NCI-H1694 (cell line): Measurements from ENCODE around the gene ERICH4.

Source experiments
- DNase-seq: peaks from one replicate; lab custom pipeline; 2025; lab: John Stamatoyannopoulos, UW

The ERICH4 gene

DNA sequence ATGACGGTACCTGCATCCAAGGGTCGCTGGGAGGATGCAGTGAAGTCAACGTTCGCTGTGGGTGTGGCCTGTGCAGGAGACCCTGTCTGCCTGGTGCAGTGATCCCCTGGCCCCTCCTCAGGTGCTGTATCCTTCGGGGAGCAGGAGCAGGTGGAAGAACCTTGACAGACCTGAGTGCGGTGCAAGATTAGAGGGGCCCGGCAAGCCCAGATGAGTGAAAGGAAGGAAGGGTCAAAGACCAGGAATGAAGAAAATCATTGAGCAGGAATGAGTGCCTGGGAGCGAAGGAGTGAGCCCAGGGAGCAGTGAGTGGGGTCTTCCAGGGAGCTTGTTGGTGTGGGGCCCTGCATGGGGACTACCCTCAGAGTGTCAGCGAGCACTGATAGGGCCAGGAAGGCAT, 28.5 kb upstream of the ERICH4 start:
- DNase-seq, result no peak

- no peak for DNase-seq
Observed at GRCh38 chr19:41415154-41415571, 27.8 kb upstream of the ERICH4 start.

GRCh38 chr19:41416194-41416674, 26.7 kb upstream of the ERICH4 start:
- no peak for DNase-seq

DNA sequence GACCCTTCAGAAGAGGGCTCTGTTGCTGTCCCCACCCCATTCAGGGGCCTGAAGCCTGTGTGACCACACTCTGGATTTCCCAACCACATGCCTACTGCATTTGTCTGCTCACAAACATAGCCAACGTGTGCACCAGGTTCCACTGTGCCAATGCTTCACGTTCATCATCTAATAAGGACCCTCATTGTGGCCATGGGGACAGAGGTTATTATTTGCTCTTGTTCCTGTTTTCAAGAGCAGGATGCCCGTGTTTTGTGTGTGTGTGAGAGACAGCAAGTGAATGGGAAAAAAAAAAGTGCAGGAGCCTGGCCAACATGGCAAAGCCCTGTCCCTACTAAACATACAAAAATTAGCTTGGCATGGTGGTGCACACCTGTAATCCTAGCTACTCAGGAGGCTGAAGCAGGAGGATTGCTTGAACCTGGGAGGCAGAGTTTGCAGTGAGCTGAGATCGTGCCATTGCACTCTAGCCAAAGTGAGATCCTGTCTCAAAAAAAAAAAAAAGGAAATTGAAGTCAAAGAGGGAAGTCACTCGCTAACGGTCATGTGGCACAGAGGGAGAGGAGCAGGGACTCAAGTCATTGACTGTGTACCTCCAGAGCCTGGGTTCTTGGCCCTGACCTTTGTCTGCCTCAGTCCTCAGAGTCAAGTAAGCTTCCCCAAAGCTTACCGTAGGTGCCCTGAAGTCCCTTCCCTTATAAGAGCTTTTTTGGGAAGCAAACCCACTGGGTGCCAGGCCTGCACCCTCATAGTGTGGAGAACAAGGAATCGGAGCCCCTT, 22.7 kb upstream of the ERICH4 start:
- no peak for DNase-seq

GRCh38 chr19:41421314-41421713, 21.6 kb upstream of the ERICH4 start:
- no peak for DNase-seq

DNA sequence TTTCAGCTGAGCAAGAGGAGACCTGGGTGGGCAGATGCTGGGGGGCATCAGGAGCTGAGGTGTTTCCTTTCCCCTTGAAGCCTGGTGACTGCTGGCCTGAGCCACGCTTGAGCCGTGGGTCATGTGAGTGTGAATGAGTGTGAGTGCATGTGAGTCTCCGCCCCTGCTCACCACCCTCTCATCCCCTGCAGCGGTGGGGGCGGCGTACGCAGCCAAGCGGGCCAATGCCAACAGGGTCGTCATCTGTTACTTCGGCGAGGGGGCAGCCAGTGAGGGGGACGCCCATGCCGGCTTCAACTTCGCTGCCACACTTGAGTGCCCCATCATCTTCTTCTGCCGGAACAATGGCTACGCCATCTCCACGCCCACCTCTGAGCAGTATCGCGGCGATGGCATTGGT, 21.0 kb upstream of the ERICH4 start:
- DNase-seq, result no peak

DNA sequence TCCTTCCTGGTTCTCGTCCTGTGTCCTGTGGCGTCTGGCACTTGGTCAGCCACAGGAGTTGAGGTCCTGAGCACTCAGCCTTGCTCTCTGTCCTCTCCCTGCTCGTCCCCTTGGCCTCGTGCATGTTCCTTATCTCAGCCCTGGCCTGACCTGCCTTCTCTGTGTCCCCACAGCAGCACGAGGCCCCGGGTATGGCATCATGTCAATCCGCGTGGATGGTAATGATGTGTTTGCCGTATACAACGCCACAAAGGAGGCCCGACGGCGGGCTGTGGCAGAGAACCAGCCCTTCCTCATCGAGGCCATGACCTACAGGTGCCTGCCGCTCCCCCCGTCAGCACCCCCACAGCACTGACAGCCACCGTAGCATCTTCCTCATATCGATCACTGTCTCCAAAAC, 20.5 kb upstream of the ERICH4 start:
- no peak for DNase-seq

GRCh38 chr19:41422955-41423354, 20.0 kb upstream of the ERICH4 start:
- no peak for DNase-seq

- DNase-seq, result no peak
Observed at GRCh38 chr19:41424335-41425173, 18.4 kb upstream of the ERICH4 start.

DNA sequence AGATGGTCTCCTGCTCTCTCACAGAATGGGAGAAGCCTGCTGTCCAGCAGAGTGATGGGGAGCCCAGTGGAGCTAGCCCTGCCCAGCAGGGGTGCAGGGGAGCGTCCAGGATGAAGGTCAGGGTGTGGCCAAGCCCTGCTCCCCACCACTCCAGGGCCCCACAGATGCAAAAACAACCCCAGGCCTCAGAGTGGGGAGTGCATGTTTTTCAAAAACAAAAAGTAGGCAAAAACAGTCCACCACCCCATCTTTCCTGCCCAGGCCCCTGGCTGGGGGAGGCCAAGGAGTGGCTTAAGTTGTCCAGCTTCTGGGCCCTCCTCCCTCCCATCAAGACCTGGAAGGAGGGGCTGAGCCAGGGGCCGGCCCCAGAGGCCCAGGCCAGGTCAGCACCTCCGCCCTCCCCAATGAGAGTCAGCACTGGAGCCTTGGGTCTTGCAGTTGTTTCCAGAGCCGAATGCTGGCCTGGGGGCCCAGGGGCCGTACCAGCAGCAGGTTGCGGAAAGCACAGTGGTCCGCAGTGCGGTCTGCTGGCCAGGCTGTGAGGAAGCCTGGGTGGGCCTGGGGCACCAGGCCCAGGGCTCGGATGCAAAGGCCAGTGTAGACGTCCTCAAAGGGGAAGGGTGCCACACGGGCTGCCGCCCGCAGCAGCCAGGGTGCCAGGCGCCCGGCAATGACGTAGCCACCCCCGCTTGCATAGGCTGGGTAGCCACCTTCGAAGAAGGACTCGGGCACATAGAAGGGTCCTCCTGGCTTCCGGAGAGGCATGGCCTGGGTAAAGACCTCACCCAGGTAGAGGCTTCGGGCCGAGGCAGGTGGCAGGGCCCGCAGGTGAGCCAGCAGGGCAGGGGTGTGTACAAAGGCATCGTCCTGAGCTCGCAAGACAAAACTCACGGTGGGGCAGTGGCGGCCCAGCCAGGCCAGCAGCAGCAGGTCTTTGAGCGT, 17.5 kb upstream of the ERICH4 start:
- no peak for DNase-seq

GRCh38 chr19:41426116-41426841, 16.7 kb upstream of the ERICH4 start:
- DNase-seq, result no peak

- DNase-seq, result peak; percentile 66
Observed at GRCh38 chr19:41426952-41427646, 15.9 kb upstream of the ERICH4 start, which contains the start of gene B3GNT8. Gene B3GNT8 (minus strand): TSS chr19:41427374. CDS start chr19:41426778, 596 bp downstream.

DNA sequence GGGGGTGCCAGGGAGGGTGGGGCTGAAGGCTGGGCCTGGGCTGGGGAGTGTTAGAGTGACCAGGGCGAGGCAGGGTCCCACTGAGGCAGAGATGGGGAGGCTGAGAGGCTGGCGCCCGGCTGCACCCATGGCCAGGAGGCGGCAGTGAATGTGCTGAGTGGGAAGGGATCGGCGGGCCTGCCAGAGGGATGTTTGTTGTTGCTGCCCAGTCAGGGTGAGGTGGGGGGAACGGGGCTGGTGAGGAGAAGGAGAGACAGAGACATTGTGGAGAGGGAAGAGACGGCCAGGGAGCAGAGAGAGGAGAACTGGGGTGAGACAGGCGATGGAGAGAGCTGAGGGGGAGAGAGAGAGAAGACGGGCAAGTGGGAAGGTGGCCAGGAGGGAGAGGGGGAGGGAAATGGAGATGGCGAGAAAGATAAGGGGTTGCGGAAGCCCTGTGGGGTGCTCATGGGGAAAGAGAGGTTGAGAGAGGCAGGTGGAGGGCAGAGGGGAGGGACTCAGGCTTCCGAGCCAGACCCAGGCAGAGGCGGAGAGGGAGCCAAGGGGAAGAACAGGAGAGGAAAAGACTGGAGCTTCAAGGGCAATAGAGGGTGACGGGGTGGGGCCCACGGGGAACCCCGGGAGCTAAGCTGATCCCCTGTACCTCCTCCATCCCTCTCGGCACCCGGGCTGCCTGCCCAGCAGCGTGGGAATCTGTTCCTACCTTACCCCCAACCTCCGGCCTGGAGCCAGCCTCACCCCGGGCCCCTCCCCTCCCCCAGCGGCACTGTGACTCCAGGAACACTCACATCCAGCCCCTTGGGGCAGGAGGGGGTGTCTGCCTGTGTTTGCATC, 15.1 kb upstream of the ERICH4 start:
- DNase-seq, result peak; percentile 39

- DNase-seq, result no peak
Observed at GRCh38 chr19:41428481-41428859, 14.5 kb upstream of the ERICH4 start.

GRCh38 chr19:41430922-41431321, 12.0 kb upstream of the ERICH4 start:
- DNase-seq, result no peak

GRCh38 chr19:41431426-41432386, 11.2 kb upstream of the ERICH4 start:
- DNase-seq, result no peak

- DNase-seq, result no peak
Observed at GRCh38 chr19:41433171-41433570, 9.8 kb upstream of the ERICH4 start.

GRCh38 chr19:41434450-41434849, 8.5 kb upstream of the ERICH4 start:
- DNase-seq, result no peak
